Calu3 (cell line): ENCODE results near the gene OTOF. TPM values are rescaled to one million over a fixed set of nuclear protein-coding genes. Genes with fewer than 3 reads are reported as not detected.

Source experiments
- BruUV-seq: library from RNA; stranded (reverse); fragments of 400-500 nt; replicated peaks from 2 replicates; lab custom pipeline; 2021; lab: Mats Ljungman, UMichigan
- CTCF ChIA-PET: fragments of 300-600 bp; sonication (Branson Sonifier 250); formaldehyde crosslinking; loops from one replicate; lab custom pipeline; 2022; ENCODE audit warnings: antibody characterized with exemption; lab: Charles Lee
- DNase-seq: peaks from one replicate; pipeline ENCODE4 v3.0.0; 2022
- H3K27ac Mint-ChIP-seq: one replicate; pipeline ENCODE4 v1.8.0; 2022; ENCODE audit warnings: mixed read lengths; ENCODE audit not compliant: unreplicated experiment
- H3K27me3 Mint-ChIP-seq: one replicate; pipeline ENCODE4 v1.8.0; 2022; ENCODE audit warnings: mixed read lengths; ENCODE audit not compliant: unreplicated experiment
- H3K36me3 Mint-ChIP-seq: one replicate; pipeline ENCODE4 v1.8.0; 2022; ENCODE audit warnings: mild to moderate bottlenecking, moderate library complexity, mixed read lengths; ENCODE audit not compliant: insufficient read depth, unreplicated experiment
- H3K4me1 Mint-ChIP-seq: one replicate; pipeline ENCODE4 v1.8.0; 2022; ENCODE audit warnings: mild to moderate bottlenecking, low read depth, mixed read lengths; ENCODE audit not compliant: unreplicated experiment
- H3K4me3 Mint-ChIP-seq: one replicate; pipeline ENCODE4 v1.8.0; 2022; ENCODE audit warnings: mild to moderate bottlenecking, low read depth, moderate library complexity, mixed read lengths; ENCODE audit not compliant: unreplicated experiment
- H3K9me3 Mint-ChIP-seq: one replicate; pipeline ENCODE4 v1.8.0; 2022; ENCODE audit warnings: low read depth, mixed read lengths; ENCODE audit not compliant: unreplicated experiment
- CTCF ChIP-seq: fragments of 200-600 bp; IDR thresholded peaks from one replicate; pipeline ENCODE4 v1.8.0; 2022; ENCODE audit warnings: antibody characterized with exemption; ENCODE audit not compliant: unreplicated experiment
- intact Hi-C: fragments of 100-400 bp; cut with micrococcal nuclease; formaldehyde crosslinking; loops from one replicate; pipeline ENCODE4 v1.10.0; 2022; ENCODE audit not compliant: unreplicated experiment
- total RNA-seq: library from RNA; stranded (reverse); gene quantifications from 2 replicates; pipeline ENCODE4 v1.2.3, GENCODE V29; 2022

OTOF gene
- total RNA-seq, 1 experiment from 2014 or later, result not detected

GRCh38 chr2:26453421-26454329, 24.2 kb downstream of the OTOF start:
- CTCF ChIA-PET, result interaction anchor here (0.7 kb wide), 1 partner anchor 20 kb away, joined by 3 read pairs; no protein-coding TSS in a partner anchor
- no peak overlapping the region for H3K4me3 Mint-ChIP-seq
- peaks cover 22% of the 10 kb centered on the region for H3K4me1 Mint-ChIP-seq
- no peak for DNase-seq
- BruUV-seq, result no TSS peak
- TF ChIP-seq CTCF, result no peak
- H3K27ac Mint-ChIP-seq, result no peak overlapping the region
- intact Hi-C loops, result no loop called here
- no peaks in the 10 kb centered on the region for H3K9me3 Mint-ChIP-seq
- no peaks in the 10 kb centered on the region for H3K36me3 Mint-ChIP-seq
- no peaks in the 10 kb centered on the region for H3K27me3 Mint-ChIP-seq

DNA sequence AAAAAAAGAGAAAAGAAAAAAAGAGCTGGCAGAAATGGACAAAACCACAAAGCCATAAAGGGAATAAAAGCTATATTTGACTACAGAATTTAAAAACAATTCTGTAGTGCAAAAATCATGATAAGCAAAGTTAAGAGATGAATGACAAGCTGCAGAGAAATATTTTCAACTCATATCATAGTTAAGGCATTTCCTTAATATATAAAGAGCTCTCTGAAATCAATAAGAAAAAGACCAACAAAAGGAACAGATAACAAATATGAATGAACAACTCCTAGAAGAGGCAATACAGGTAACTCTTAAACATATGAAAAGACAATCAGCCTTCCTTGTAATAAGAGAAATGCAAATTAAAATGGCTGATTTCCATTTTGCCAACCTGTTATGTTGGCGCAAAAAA, 26.2 kb downstream of the OTOF start:
- no peak for TF ChIP-seq CTCF
- no TSS peak for BruUV-seq
- CTCF ChIA-PET, result no interaction called here
- H3K4me3 Mint-ChIP-seq, result no peak overlapping the region
- DNase-seq, result no peak
- no peaks in the 10 kb centered on the region for H3K9me3 Mint-ChIP-seq
- H3K27me3 Mint-ChIP-seq, result no peaks in the 10 kb centered on the region
- intact Hi-C loops, result no loop called here
- H3K4me1 Mint-ChIP-seq, result peaks cover 14% of the 10 kb centered on the region
- H3K36me3 Mint-ChIP-seq, result no peaks in the 10 kb centered on the region
- no peak overlapping the region for H3K27ac Mint-ChIP-seq

DNA sequence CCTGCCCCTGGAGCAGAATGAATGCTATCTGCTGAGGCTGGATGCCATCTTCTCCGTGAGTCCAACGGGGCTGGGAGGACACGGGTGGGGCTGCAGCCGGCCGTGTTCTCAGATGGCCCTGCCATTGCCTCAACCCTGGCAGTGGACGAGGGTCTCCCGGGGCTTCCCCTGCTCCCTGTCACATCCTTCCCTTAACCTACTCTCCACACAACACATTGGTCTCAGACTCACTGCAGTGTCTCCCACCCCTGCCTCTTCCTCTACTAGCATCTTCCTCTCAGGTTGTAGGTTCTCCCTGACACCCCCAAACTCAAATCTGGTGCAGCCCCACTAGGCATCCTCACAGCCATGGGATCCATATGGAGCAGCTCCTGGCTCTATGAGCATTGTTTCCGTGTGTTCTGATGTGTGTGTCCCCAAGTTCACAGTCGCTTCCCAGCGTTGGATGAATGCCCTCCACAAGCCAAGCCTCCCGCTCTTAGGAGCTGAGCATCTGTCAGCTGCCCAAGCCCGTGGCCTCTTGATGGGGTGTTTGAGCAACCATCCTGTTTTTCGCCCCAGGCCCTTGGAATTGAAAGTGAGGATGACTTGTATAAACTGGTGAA, 27.8 kb downstream of the OTOF start:
- H3K4me1 Mint-ChIP-seq, result no peaks in the 10 kb centered on the region
- intact Hi-C loops, result no loop called here
- H3K27ac Mint-ChIP-seq, result no peak overlapping the region
- no peaks in the 10 kb centered on the region for H3K27me3 Mint-ChIP-seq
- H3K36me3 Mint-ChIP-seq, result no peaks in the 10 kb centered on the region
- CTCF ChIA-PET, result interaction anchor here (0.6 kb wide), 1 partner anchor 611 kb away, joined by 4 read pairs; no protein-coding TSS in a partner anchor
- BruUV-seq, result no TSS peak
- TF ChIP-seq CTCF, result no peak
- no peak for DNase-seq
- H3K9me3 Mint-ChIP-seq, result no peaks in the 10 kb centered on the region
- no peak overlapping the region for H3K4me3 Mint-ChIP-seq

- DNase-seq, result no peak
- Mint-ChIP-seq H3K27ac (no peak overlapping the region), H3K36me3 (no peaks in the 10 kb centered on the region), H3K4me1 (no peaks in the 10 kb centered on the region), H3K4me3 (no peak overlapping the region), H3K9me3 (no peaks in the 10 kb centered on the region), H3K27me3 (no peaks in the 10 kb centered on the region)
- TF ChIP-seq CTCF, result no peak
- intact Hi-C loops, result no loop called here
- CTCF ChIA-PET, result interaction anchor here (0.6 kb wide), 2 partner anchors 10 to 610 kb away, joined by 3 to 4 read pairs; no protein-coding TSS in a partner anchor
- BruUV-seq, result no TSS peak
Measured at GRCh38 chr2:26449278-26450030, 28.5 kb downstream of the OTOF start.
